K562 (cell line): ENCODE results near the gene MIP. TPM values are rescaled to one million over a fixed set of nuclear protein-coding genes. Genes with fewer than 3 reads are reported as not detected.
A peak's percentile ranks its signal among the peaks of the same experiment; 100 is the strongest.

Source experiments
- ATAC-seq: fragments of 200-7000 bp; cut with Tn5 transposase; 3 replicates; pipeline ENCODE4 v1.9.1; 2020; ENCODE audit warnings: moderate library complexity
- BruUV-seq: library from RNA; stranded (reverse); fragments of 400-500 nt; replicated peaks from 2 replicates; lab custom pipeline; 2021; lab: Mats Ljungman, UMichigan
- CTCF ChIA-PET: fragments of 300-600 bp; formaldehyde crosslinking; extraction: SDS; loops from one replicate; lab custom pipeline; 2021; ENCODE audit warnings: low intra/inter-chr PET ratio; lab: Yijun Ruan, JAX
- POLR2A ChIA-PET: fragments of 300-600, 350-650 bp; sonication (Branson Sonifier 250); formaldehyde crosslinking; extraction: SDS; loops from one replicate; lab custom pipeline; 2021; ENCODE audit warnings: antibody characterized with exemption, inconsistent platforms; lab: Yijun Ruan, JAX
- DNase-seq, 4 experiments: peaks; one replicate each; pipeline versions ENCODE4 v3.0.0 to v3.0.0-alpha.2; 2011 to 2018; ENCODE audit warnings: low spot score in 3 of 4, mixed read lengths in 3 of 4; ENCODE audit errors: extremely low read depth in 1 of 4
- FAIRE-seq: peaks from 2 replicates; lab custom pipeline; 2011; peaks lifted over from hg19 to GRCh38; lab: Jason Lieb, UNC
- H2AFZ ChIP-seq: 2 replicates; pipeline ENCODE4 v1.6.0; 2011; ENCODE audit warnings: low read depth, low read length, control low read depth, inconsistent platforms
- H3K27ac ChIP-seq: fragments of 200-600 bp; 3 replicates; pipeline ENCODE4 v1.8.0; 2011; ENCODE audit warnings: low read depth, mild to moderate bottlenecking, control low read depth, inconsistent platforms, low read length, moderate library complexity, mixed read lengths; ENCODE audit errors: extremely low read depth
- H3K27me3 ChIP-seq, 2 experiments: fragments of 300-600 bp in 1 of 2; 2 replicates in 1 of 2; 3 replicates in 1 of 2; pipeline versions ENCODE4 v1.6.0 to v1.8.0; 2011; ENCODE audit warnings: inconsistent platforms in 2 of 2, low read length in 2 of 2, mild to moderate bottlenecking in 1 of 2, mixed read lengths in 1 of 2, moderate library complexity in 1 of 2; ENCODE audit not compliant: control insufficient read depth in 2 of 2, insufficient read depth in 2 of 2
- H3K36me3 ChIP-seq: fragments of 300-600 bp; 3 replicates; pipeline ENCODE4 v1.8.0; 2011; ENCODE audit warnings: mild to moderate bottlenecking, low read length, inconsistent platforms; ENCODE audit not compliant: control insufficient read depth, insufficient read depth
- H3K4me1 ChIP-seq, 2 experiments: fragments of 200-600 bp in 1 of 2; replicated peaks in 1 of 2; 2 replicates in 1 of 2; 3 replicates in 1 of 2; pipeline versions ENCODE4 v1.5.1 to v1.8.0; 2011; ENCODE audit warnings: inconsistent platforms in 2 of 2, low read length in 2 of 2, mild to moderate bottlenecking in 1 of 2, mixed read lengths in 1 of 2, moderate library complexity in 1 of 2; ENCODE audit not compliant: control insufficient read depth in 2 of 2, insufficient read depth in 2 of 2
- H3K4me2 ChIP-seq: 2 replicates; pipeline ENCODE4 v1.6.1; 2011; ENCODE audit warnings: low read length, control low read depth, inconsistent platforms, mixed read lengths; ENCODE audit not compliant: insufficient read depth
- H3K4me3 ChIP-seq: fragments of 200-600 bp; sonication (generic), shearing (Covaris generic); 2 replicates; pipeline ENCODE4 v1.5.1; 2016; ENCODE audit warnings: control low read depth, inconsistent platforms
- H3K79me2 ChIP-seq: fragments of 200-600 bp; 3 replicates; pipeline ENCODE4 v1.8.0; 2011; ENCODE audit warnings: low read length, inconsistent platforms; ENCODE audit not compliant: control insufficient read depth, insufficient read depth
- H3K9ac ChIP-seq, 2 experiments: 2 replicates each; pipeline versions ENCODE4 v1.6.0 to v1.6.1; 2011; ENCODE audit warnings: low read depth in 2 of 2, low read length in 2 of 2, control low read depth in 1 of 2, inconsistent platforms in 1 of 2, mild to moderate bottlenecking in 1 of 2, mixed read lengths in 1 of 2; ENCODE audit not compliant: insufficient read depth in 1 of 2
- H3K9me1 ChIP-seq: one replicate; pipeline ENCODE4 v1.6.0; 2011; ENCODE audit warnings: inconsistent platforms, mild to moderate bottlenecking, low read length, moderate library complexity; ENCODE audit not compliant: control insufficient read depth, insufficient read depth
- H3K9me3 ChIP-seq: replicated peaks from 2 replicates; pipeline ENCODE4 v1.5.1; 2011; ENCODE audit warnings: low read depth, low read length, inconsistent platforms; ENCODE audit not compliant: control insufficient read depth, insufficient read depth
- H4K20me1 ChIP-seq: replicated peaks from 2 replicates; pipeline ENCODE4 v1.6.1; 2011; ENCODE audit warnings: low read length, inconsistent platforms, mixed read lengths; ENCODE audit not compliant: control insufficient read depth, insufficient read depth
- BRCA1 ChIP-seq, 2 experiments: fragments of 450-650 bp in 1 of 2; sonication (generic) in 1 of 2; formaldehyde crosslinking in 1 of 2; IDR thresholded peaks; 2 replicates each; pipeline versions ENCODE4 v1.5.0 to v1.6.1; 2017 to 2020; ENCODE audit warnings: mild to moderate bottlenecking in 1 of 2, missing genetic modification reagents in 1 of 2
- EZH2 ChIP-seq: IDR thresholded peaks from 2 replicates; pipeline ENCODE4 v1.6.1; 2012; ENCODE audit warnings: low read depth, mild to moderate bottlenecking, inconsistent platforms, low read length, borderline replicate concordance
- MXI1 ChIP-seq: IDR thresholded peaks from 2 replicates; pipeline ENCODE4 v1.6.1; 2011; ENCODE audit warnings: low read depth, mild to moderate bottlenecking, improper control_type of control experiment, low read length
- SRF ChIP-seq, 2 experiments: fragments of 250-450, 450-650 bp in 1 of 2; sonication (Bioruptor Pico) in 1 of 2; sonication (generic) in 1 of 2; formaldehyde crosslinking; IDR thresholded peaks; 2 replicates each; pipeline versions ENCODE4 v1.5.0 to v1.5.1; 2020 to 2022; ENCODE audit warnings: mild to moderate bottlenecking in 1 of 2, missing genetic modification reagents in 1 of 2
- TCF7L2 ChIP-seq: fragments of 150-350 bp; IDR thresholded peaks from 2 replicates; pipeline ENCODE4 v1.6.1; 2016; ENCODE audit warnings: low read depth, mild to moderate bottlenecking, low read length, moderate library complexity
- WGBS: fragments of 100-300 bp; shearing (Covaris generic); methylation state at CpG from one replicate; pipeline ENCODE4 v1.1.6; 2016; ENCODE audit warnings: low coverage, mixed read lengths; ENCODE audit not compliant: insufficient coverage; ENCODE audit errors: missing lambda C conversion rate; 5-methylcytosine and 5-hydroxymethylcytosine counted together
- in situ Hi-C: fragments of 300-500 bp; cut with MboI; formaldehyde crosslinking; loops from 4 replicates; pipeline ENCODE4 v1.15.0; 2018; ENCODE audit warnings: inconsistent platforms, mixed read lengths
- intact Hi-C: fragments of 100-400 bp; cut with micrococcal nuclease; formaldehyde crosslinking; loops from 2 replicates; pipeline ENCODE4 v1.14.2; 2022
- polyA plus RNA-seq, 8 experiments: library from polyadenylated mRNA; depleted of rRNA in 4 of 8; stranded (reverse) in 5 of 8; unstranded in 3 of 8; fragments of >200 nt; fragmentation: Nextera tagmentation in 2 of 8; fragmentation: Illumina TruSeq in 1 of 8; extraction: Ambion mirVana in 2 of 8; extraction: Trizol in 1 of 8; gene quantifications; 2 replicates each; pipeline versions ENCODE4 v1.2.1 to v1.2.3, GENCODE V29; 2011 to 2014; ENCODE audit warnings: inconsistent platforms in 1 of 8, missing spikeins in 1 of 8
- total RNA-seq, 7 experiments: library from RNA; depleted of rRNA in 6 of 7; stranded (reverse); fragments of >200 nt in 6 of 7; fragmentation: Illumina TruSeq in 2 of 7; extraction: Trizol in 2 of 7; gene quantifications; 2 replicates each; pipeline versions ENCODE4 v1.2.1 to v1.2.3, GENCODE V29; 2011 to 2021; ENCODE audit warnings: low replicate concordance in 1 of 7
- TF ChIP-seq, protein P1 (sequence below): fragments of 450-650 bp; formaldehyde crosslinking; IDR thresholded peaks from 2 replicates; pipeline ENCODE4 v1.4.0; 2022; ENCODE audit warnings: missing genetic modification characterization

The MIP gene
- total and polyA plus RNA-seq, 9 of the 15 experiments (the other 6 are each of a cell fraction or from before 2014, with no cell fraction given): 0.09 to 0.36 (median 0.19) TPM; not detected in 5

GRCh38 chr12:56414401-56414800, 40.1 kb downstream of the MIP start:
- intact Hi-C loops (no loop called here), in situ Hi-C loops (no loop called here)
- H3K79me2 ChIP-seq: no peaks in the 10 kb centered on the region
- H3K9ac ChIP-seq: no peak overlapping the region
- CTCF ChIA-PET: no interaction called here
- POLR2A ChIA-PET: interaction anchor here (0.6 to 1.3 kb wide), 3 partner anchors 29 to 487 kb away, joined by 3 read pairs; no protein-coding TSS in a partner anchor
- H4K20me1 ChIP-seq: no peaks in the 10 kb centered on the region
- ATAC-seq: peak; percentile 11; the same call in 2 of the 3 replicates
- TF ChIP-seq SRF (CRISPR knock-in tag; IDR thresholded peaks at IDR 0.05) (no peak), EZH2 (no peak), TCF7L2 (no peak), MXI1 (no peak), BRCA1 (IDR thresholded peaks at IDR 0.05) (no peak), BRCA1 (CRISPR knock-in tag; IDR thresholded peaks at IDR 0.05) (no peak)
- TF ChIP-seq, protein P1, sequence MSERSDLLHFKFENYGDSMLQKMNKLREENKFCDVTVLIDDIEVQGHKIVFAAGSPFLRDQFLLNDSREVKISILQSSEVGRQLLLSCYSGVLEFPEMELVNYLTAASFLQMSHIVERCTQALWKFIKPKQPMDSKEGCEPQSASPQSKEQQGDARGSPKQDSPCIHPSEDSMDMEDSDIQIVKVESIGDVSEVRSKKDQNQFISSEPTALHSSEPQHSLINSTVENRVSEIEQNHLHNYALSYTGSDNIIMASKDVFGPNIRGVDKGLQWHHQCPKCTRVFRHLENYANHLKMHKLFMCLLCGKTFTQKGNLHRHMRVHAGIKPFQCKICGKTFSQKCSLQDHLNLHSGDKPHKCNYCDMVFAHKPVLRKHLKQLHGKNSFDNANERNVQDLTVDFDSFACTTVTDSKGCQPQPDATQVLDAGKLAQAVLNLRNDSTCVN (CRISPR knock-in tag): no peak
- peaks cover 51% of the 10 kb centered on the region for H3K36me3 ChIP-seq
- H3K9me3 ChIP-seq: no peaks in the 10 kb centered on the region
- no peak overlapping the region for H3K4me2 ChIP-seq
- no peak overlapping the region for H3K27ac ChIP-seq
- H3K4me1 ChIP-seq: peaks cover 0 to 8% of the 10 kb centered on the region in 2 experiments; a peak in 1 of 5 replicates
- H3K4me3 ChIP-seq: no peak overlapping the region
- DNase-seq: no peak
- FAIRE-seq: no peak
- no peak overlapping the region for H2AFZ ChIP-seq
- no peaks in the 10 kb centered on the region for H3K27me3 ChIP-seq
- H3K9me1 ChIP-seq: no peaks in the 10 kb centered on the region
- BruUV-seq: no TSS peak
- WGBS: 78% methylated on average over 3 of the region's 3 CpGs
